SKM-1 treated with dmso at 0.1 percent for 144 hours (cell line): ENCODE measurements around the gene HIPK2.

Experiments used
- DNase-seq: peaks from one replicate; lab custom pipeline; 2025; ENCODE audit not compliant: unreplicated experiment; lab: John Stamatoyannopoulos, UW

The HIPK2 gene

GRCh38 chr7:139597028-139597427, 180.8 kb downstream of the HIPK2 start:
- DNase-seq = no peak

GRCh38 chr7:139596626-139597025, 181.2 kb downstream of the HIPK2 start:
- no peak for DNase-seq

DNA sequence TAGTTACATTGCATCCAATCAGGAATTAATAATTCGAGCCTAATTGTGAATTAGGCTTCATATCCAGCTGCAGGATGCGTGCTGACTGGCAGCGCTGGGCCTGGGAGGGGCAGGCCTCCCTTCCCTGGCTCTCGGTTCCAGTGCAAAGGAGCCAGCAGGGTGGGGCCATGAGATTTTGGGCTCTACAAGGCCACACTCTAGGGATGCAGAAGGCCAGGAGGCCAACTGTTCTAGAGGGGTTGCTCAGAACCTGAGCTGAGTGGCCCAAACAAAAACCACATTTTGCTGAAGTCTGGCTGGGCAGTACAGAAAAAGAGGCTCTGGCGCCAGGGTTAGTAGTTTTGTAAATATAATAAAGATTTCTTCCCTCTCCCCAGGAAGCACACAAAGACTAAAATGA, 182.0 kb downstream of the HIPK2 start:
- DNase-seq = no peak

DNA sequence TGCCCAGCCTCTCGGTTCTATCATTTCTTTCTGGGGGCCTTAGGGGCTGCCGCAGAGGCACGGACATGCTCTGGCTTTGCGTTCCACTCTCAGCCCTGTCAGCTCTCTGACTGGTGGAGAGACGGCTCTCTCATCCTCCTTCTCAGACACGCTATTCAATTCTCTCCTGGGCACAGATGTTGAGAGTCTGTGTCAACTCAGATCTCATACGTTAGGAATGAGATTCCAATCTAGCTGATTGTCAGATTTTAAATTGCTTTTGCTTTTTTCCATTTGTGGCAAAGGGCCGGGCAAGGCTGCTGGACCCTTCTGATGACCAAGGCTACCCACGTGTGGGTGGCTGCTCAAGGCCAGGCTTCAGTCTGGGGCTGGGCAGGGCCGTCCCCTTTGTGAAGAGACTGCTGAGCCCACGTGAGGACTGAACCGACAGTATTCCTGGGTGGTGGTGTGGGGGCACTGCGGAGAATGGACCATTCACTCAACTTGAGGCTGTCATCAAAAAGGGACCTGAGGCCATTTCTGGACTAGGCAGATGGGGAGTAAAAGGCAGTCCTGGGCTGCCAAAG, 182.8 kb downstream of the HIPK2 start:
- DNase-seq = no peak

GRCh38 chr7:139594090-139594489, 183.7 kb downstream of the HIPK2 start:
- DNase-seq = no peak

GRCh38 chr7:139592801-139593461, 184.9 kb downstream of the HIPK2 start:
- no peak for DNase-seq

GRCh38 chr7:139591550-139592195, 186.1 kb downstream of the HIPK2 start:
- no peak for DNase-seq

- DNase-seq = no peak
Measured at GRCh38 chr7:139589474-139589873, 188.3 kb downstream of the HIPK2 start.

DNA sequence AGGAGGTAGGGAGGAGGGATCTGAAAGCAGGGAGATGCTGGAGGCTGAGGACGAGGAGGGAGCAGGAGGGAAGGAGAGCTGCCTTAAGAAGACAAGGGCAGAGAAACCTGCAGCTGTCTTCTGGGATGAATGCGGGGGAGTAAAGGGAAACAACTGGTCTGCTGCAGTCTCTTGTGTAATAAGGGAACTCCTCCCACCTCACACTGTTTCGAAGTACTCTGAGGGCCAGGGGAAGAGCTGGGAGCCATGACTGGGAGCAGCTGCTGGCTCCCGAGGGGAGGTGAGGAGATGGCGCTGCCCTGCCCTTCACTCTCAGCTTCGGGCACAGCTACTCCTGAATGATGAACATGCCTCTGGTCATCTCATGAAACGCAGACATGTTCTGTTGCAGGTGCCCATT, 189.2 kb downstream of the HIPK2 start:
- peak; percentile 80 for DNase-seq

- DNase-seq = no peak
Measured at GRCh38 chr7:139587535-139587934, 190.3 kb downstream of the HIPK2 start.

- no peak for DNase-seq
Measured at GRCh38 chr7:139586286-139586685, 191.5 kb downstream of the HIPK2 start.

GRCh38 chr7:139585042-139585441, 192.8 kb downstream of the HIPK2 start:
- no peak for DNase-seq

GRCh38 chr7:139583826-139584553, 193.8 kb downstream of the HIPK2 start:
- no peak for DNase-seq

GRCh38 chr7:139582671-139583155, 195.1 kb downstream of the HIPK2 start:
- no peak for DNase-seq

- no peak for DNase-seq
Measured at GRCh38 chr7:139582130-139582650, 195.6 kb downstream of the HIPK2 start.

GRCh38 chr7:139580435-139580834, 197.4 kb downstream of the HIPK2 start:
- DNase-seq = no peak

- DNase-seq = no peak
Measured at GRCh38 chr7:139576179-139576973, 201.4 kb downstream of the HIPK2 start.

- DNase-seq = no peak
Measured at GRCh38 chr7:139575338-139575680, 202.5 kb downstream of the HIPK2 start.

- no peak for DNase-seq
Measured at GRCh38 chr7:139574618-139575337, 203.0 kb downstream of the HIPK2 start.

- no peak for DNase-seq
Measured at GRCh38 chr7:139573871-139574270, 203.9 kb downstream of the HIPK2 start.
